Measurements from ENCODE around the gene MED12L. TPM values are rescaled to one million over a fixed set of nuclear protein-coding genes. Genes with fewer than 3 reads are reported as not detected.
"Not testable (repeated sequence)": the region's sequence is repeated elsewhere in the genome, so short reads cannot be mapped to it uniquely, and the experiment has no call there.

The MED12L gene, protein sequence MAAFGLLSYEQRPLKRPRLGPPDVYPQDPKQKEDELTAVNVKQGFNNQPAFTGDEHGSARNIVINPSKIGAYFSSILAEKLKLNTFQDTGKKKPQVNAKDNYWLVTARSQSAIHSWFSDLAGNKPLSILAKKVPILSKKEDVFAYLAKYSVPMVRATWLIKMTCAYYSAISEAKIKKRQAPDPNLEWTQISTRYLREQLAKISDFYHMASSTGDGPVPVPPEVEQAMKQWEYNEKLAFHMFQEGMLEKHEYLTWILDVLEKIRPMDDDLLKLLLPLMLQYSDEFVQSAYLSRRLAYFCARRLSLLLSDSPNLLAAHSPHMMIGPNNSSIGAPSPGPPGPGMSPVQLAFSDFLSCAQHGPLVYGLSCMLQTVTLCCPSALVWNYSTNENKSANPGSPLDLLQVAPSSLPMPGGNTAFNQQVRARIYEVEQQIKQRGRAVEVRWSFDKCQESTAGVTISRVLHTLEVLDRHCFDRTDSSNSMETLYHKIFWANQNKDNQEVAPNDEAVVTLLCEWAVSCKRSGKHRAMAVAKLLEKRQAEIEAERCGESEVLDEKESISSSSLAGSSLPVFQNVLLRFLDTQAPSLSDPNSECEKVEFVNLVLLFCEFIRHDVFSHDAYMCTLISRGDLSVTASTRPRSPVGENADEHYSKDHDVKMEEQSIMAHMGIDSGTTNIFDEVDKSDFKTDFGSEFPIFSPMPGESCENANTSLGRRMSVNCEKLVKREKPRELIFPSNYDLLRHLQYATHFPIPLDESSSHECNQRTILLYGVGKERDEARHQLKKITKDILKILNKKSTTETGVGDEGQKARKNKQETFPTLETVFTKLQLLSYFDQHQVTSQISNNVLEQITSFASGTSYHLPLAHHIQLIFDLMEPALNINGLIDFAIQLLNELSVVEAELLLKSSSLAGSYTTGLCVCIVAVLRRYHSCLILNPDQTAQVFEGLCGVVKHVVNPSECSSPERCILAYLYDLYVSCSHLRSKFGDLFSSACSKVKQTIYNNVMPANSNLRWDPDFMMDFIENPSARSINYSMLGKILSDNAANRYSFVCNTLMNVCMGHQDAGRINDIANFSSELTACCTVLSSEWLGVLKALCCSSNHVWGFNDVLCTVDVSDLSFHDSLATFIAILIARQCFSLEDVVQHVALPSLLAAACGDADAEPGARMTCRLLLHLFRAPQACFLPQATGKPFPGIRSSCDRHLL (N-terminal part only)
- polyA plus RNA-seq (ENCODE audit: insufficient read length), result 9.7 TPM

DNA sequence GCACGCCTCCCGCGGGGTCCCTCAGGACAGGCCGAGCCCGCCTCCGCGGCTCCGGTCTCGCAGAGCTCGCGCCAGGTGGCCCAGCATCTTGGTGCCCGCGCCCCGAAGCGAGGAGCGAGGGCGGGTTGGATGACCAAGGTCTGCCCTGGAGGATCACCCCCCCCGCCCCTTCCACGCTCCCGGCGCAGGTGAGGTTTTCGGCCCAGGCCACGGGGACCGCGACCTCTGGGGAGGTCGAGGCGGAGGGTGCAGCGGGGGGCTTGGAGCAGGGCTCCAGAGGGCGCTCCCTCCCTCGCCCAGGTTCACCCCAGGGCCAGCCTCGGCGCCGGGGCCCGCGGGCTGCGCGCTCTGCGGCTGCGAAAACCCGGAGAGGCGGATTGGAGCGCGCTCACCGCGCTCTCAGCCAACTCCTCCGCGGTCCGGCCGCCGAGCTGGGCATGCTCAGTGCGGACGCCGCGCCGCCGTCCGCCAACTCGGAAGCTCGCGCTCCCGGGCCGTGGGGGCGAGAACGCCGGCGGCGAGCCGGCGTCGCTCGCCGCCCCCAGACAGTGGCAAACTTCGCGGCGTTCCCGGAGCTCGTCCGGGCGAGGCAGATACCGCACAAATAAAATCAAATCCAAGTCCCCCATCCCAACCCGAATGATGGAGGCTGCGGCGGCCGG is at the start of gene MED12L:
MED12L (plus strand) TSS at position 438 of the 662 bp plus-strand sequence. CDS start 1,263 bp downstream, outside the sequence.
- DNase-seq, result peak; percentile 89

DNA sequence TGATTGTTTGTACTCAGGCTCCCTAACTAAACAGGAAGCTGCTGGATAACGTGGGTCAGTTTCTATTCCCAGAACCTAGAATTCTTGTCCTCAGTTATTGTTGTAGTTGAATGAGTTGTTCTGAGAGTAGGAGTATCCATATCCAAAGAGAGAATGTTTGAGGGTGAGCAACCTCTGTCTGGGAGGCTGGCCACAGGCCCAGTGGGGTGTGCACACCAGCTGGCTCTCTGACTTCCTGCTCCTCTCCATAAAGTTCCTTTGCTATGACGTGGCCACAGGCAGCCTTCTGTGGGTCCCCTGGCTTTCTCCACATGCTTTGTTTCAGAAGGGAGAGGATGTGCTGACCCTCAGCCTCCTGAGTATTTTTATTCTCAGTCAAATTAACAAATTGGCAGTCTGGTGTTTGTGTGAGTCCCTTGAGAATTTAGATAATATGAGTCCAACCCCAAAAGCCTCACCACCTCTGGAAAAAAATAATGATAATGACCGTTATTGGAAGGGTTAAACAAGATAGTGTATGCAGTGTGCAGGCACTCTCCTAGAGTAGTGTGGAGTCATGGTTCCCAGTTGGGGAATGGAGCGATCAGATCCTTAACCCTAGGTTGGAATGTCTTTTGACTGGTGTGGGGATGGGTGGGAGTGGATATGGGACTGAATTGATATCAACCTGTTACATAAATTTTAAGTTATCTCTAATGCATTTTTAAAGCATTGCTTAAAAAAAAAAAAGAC is 47.6 kb upstream of the MED12L start:
- DNase-seq, result peak; percentile 62

DNA sequence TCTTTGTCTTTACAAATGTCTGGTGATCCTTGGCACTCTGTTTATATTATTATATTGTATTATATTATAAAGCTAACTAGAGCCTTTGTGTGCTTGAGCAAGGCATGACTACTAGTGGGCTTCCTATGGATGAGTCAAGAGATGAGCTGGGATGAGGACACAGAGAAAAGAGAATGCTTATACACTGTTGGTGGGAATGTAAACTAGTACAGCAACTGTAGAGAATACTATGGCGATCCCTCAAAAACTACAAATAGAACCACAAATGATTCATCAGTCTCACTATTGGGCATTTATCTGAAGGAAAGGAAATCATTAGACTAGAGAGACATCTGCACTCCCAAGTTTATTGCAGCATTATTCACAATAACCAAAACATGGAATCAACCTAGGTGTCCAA is 40.8 kb upstream of the MED12L start:
- no peak for DNase-seq

DNA sequence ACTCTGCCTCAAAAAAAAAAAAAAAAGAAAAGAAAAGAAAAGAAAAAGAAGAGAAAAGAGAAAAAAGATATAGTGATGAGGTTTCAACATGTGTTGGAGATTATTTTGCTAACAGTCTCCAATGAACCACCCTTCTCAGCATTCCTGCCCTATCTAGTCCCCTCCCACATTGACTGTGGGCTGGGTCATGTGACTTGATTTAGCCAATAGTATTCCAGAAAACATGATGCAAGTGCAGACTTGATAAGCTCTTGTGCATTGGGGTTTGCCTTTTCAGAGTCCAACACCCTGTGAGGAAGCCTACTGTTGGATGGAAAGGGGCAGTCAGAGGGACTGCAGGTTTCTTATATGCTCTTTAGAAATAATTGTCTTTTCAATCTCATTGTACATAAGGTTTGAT is 37.8 kb upstream of the MED12L start:
- DNase-seq, result no peak

DNA sequence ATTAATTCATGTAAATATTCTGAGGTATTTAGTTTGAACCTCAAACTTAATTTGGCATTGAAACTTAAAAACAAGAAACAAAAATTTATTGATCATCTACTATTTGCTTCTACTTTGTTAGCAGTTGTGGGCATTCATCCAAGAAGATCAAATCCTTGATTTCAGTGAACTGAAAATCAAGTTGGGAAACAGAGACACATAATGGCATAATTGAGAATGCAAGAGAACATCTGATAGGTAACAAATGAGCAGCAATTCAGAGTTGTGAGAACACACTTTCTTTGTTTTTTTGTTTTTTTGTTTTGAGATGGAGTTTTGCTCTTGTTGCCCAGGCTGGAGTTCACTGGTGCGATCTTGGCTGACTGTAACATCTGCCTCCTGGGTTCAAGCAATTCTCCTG is 33.9 kb upstream of the MED12L start:
- DNase-seq, result no peak

DNA sequence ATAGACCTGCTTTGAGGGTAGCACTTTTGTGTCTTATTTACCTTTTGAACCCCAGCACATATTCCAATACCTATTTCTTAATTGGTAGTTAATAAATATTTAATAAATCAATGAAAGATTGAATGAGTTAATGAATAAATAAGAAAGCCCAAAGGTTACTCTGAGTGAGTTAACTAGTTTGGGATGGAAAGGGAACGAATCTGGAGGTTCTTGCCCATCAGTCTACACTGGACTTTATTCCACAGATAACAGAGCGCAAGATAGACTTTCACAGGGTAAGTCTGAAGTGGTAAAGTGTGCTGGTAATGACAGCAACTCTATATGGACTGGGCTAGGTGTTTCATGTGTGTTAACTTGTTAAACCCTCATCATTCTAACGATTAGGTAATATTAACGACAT is 33.1 kb upstream of the MED12L start:
- no peak for DNase-seq

DNA sequence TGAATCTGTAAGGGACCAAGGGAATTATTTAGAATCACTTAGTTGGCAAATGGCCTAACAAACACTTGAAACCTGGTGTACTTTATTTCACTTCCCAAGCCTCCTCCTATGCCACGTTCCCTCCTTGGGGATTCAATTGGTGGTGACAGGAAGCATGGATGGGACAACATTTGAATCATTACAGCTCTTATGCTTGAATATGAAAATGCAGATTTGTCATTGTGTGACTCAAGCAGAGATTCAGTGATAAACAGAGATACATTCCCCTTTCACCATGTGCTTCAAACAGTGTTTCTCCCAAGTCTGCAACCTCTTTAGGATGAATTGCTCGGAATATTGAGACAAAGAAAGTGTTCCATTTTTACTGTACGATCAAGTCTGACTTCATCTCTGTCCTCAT is 32.7 kb upstream of the MED12L start:
- DNase-seq, result no peak

DNA sequence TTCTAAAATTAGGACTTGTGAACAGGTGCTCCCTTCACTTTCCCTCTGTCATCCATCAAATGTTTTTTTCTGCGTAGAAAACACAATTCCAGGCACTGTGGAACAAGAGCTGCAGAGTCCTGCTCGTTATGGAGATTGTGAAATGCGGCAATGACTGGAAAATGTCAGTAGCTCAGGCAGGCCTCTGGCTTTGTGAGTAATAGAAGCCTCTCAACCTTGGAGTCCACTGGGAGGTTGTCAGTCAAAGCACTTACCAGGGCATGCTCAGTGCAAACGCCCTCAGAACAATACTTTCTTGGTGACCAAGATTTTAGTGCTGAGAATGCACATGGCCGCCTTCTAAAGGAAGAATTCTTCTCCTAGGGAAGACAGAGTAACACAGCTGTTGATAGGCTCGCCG is 26.7 kb upstream of the MED12L start:
- DNase-seq, result no peak

DNA sequence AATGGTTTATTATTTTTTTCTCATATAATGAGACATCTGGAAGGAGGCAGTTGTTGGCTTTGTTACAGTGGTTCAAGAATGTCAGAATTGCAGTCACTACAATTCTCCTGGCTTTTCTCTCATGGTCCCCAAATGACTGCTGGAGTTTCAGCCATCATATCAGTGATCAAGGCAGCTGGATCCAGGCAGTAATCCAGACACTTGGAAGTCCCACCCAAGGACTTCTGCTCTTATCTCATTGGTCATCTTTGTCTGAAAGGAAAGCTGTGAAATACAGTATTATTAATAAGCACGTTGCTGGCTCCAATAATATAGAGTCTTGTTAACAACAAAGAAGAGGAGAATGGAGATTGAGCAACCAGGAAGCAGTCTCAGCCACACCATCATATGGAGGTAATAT is 22.9 kb upstream of the MED12L start:
- DNase-seq, result peak; percentile 54

DNA sequence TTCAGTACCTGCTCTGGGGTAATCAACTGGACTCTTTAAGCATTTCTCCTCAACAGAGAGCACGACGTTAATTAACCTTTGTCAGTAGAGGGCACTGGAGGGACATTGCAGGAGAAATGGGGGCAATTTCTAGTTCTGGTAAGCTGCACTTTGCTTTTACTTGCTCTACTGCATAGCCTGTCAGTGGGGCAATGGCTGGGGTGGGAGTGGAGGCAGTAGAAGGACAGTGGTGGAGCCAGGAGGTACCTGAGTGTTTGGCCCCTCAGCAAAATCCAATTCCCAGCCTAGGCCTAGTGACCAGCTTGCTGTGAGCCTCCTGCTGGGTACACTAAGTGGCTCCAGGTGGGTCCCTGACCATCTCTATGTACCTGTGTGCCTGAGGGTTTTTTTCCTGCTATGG is 18.3 kb upstream of the MED12L start:
- DNase-seq, result no peak

DNA sequence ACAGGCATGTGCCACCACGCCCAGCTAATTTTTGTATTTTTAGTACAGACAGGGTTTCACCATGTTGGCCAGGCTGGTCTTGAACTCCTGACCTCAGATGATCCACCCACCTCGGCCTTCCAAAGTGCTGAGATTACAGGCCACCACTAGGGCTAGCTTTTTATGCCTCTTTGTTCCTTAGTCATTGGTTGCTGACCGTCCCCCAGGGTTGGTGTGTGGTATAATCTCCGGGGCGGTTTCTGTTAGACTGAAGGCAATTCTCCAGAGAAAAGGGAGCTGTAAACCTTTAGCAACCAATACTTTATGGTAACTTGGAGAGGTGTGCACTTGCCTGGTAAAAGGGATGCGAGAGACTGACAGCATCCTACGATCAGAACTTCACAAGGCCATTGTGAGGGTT is 12.6 kb upstream of the MED12L start:
- DNase-seq, result not testable (repeated sequence)

DNA sequence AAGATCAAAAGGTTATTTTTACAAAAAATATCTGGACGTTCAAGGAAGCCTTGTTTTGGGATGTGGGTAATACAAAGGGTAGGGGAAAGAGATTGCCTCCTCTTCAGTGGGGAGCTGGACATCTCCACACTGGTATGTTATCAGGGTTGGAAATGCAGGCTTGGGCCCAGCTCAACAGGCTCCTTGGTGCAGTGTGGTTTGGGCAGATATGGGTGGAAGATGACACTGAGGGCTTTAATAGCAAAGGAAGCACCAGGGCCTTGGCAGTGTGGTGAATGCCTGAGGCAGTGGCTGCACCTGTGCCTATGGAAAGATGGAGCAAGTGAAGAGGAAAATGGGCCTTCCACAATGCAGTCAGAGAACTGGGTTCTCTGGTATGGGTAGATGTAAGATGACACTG is 11.2 kb upstream of the MED12L start:
- DNase-seq, result no peak

DNA sequence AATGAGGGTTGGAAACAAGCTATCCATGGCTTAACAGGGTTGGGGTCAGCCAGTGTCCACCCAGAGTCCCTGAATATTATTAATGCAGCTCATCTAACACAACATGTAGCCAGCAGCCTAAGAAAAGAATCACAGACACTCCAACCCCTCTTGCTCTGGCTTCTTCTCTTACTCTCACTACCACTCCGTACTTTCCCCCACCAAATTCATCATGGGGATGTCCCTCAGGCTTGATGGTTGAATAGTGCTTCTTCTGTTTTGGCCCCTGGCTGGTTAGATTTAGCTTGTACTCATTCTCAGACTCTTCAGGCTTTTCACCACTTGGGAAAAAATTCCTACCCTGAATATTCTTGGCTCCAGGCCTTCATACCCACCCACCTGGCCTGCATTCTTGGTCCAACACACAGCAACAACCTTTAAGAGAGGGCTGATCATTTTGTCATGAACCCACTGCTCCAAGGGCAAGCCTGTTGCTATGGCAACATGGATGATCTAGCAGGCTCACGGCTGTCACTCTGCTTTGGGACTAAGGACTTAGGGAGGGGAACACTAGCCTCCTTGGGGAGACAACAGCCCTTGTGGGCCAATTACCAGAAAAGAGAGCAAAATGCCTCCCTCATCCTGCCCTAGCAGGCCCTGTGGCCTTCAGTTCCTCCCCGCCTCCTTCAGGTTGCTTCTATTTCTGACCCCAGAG is 9.4 kb upstream of the MED12L start:
- DNase-seq, result no peak

DNA sequence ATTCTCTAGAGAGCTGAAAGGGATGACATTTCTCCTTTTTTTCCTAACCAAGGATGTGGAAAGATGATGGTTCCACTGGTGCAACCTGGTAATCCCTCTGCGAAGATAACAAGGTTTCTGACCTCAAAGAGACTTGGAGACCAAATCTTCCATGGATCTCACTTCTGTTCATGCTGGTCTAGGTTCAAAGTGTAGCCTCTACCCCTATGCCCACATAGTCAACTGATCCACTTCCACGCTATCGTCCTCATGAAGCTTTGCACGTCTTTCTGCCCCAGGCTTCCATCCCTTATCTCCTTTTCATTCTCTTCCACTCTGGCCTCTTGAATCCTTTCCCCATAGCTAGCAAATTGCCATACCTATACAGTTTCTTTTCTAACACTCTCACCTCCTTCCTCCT is 8.8 kb upstream of the MED12L start:
- DNase-seq, result no peak

DNA sequence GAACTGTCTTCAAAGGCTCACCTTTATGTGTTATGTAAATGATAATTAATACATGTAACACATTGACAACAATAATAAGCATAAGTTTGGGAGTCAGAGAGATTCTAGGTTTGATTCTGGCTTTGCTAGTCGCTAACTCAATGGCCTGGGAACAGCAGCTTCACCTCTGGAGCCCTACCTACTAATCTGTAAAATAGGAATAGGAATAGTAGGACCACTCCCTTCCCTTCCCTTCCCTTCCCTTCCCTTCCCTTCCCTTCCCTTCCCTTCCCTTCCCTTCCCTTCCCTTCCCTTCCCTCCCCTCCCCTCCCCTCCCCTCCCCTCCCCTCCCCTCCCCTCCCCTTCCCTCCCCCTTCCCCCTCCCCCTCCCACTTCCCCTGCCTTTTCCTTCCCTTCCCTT is 4.4 kb upstream of the MED12L start:
- DNase-seq, result not testable (repeated sequence)

DNA sequence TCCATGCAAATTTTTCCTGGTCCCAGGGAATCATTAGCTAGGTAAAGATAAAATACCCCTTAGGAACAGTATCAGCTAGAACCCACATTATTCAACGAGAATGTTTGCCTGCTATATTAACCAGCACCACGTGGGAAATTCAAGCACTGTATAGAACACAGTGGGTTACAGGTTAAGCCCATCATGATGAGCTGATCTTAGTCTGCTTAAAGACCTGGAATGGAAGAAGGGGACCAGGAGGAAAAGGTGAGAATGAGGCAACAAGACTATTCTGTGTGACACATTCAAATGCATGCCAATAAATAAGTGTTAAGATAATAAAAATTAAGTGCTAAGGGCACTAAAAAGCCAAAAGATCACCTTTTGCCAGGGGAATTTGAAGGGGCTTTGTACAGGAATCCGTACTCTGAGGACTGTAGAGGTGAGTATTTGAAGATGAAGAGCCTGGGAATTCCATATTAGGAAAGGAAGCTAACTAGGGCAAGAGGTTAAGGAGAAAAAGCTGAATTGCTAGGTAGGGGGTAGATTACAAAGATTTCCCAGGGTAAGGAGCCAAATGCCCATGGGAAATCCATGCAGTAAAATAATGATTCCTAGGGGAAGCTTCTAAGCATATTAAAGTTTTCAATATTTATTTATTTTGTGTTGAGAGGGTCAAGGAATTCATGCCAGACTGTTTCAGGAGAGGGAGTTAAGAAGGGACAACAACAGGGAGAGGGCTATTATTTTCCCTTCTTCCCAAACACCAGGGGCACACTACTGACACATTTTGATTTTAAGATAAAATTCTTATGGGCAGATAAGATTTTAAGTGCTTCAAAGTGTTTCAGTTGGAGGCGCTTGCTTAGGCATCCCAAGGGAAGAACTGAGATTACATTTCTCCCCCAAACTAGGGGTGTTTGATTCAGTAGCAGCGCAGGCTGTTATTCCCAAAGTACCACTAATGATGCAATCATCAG is 2.3 kb upstream of the MED12L start:
- DNase-seq, result no peak

DNA sequence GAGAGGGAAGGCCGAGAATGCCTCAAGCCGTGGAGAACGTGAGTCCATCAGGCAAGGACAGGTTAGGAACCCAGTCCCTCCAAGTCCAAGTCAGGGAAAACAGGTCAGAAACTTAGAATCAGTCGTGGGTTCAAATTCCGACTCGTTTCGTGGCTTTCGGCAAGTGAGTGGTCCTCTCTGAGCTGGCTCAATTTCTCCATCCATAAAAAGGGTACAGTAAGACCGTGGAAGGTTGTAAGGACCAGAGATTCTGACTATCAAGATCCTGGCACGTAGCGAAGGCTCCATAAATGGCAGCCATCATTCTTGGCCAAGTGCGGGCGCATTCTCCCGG is 604 bp upstream of the MED12L start:
- no peak for DNase-seq

DNA sequence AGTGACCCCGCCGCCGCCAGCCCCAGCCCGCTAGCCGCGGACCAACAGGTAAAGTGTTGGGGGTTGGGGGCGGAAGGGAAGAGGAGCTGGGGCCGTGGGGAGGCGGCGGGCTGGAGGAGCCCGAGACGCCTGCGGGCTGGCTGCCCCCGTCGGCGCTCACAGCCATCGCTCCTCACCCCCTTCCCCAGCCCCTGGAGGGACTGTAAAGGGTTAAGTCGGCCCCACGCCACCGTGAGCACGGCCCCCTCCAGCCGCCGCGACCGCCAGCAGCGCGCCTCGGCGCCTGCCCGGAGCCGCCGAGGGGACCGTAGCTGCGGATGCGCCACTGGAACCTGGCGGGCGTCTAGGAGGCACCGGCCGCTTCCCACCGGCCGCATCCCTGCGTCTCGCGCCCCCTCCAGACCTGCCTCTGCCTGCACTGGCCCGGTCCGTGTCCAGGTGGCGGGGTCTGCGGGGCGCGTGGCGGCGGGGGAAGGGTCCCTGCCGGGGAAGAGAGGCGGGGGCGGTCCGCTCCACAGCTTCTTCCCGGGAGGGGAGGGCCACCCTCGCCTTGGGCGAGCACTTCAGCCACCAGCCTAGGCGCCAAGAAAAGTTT is 522 bp downstream of the MED12L start:
- peak; percentile 39 for DNase-seq
